GM12864 (cell line): Measurements from ENCODE around the gene CYBA.

ENCODE experiments used
- DNase-seq: peaks from one replicate; pipeline ENCODE4 v3.0.0-alpha.2; 2011; ENCODE audit warnings: low read depth
- H3K4me3 ChIP-seq: 2 replicates; pipeline ENCODE4 v1.5.1; 2011; ENCODE audit warnings: mild to moderate bottlenecking, low read depth, low read length, control low read depth
- TF ChIP-seq, protein P1 (sequence below): IDR thresholded peaks from 2 replicates; pipeline ENCODE4 v1.5.1; 2011; ENCODE audit warnings: low read depth, mild to moderate bottlenecking, moderate library complexity, low read length, control low read depth, inconsistent platforms; ENCODE audit errors: missing control alignments

Gene CYBA

DNA sequence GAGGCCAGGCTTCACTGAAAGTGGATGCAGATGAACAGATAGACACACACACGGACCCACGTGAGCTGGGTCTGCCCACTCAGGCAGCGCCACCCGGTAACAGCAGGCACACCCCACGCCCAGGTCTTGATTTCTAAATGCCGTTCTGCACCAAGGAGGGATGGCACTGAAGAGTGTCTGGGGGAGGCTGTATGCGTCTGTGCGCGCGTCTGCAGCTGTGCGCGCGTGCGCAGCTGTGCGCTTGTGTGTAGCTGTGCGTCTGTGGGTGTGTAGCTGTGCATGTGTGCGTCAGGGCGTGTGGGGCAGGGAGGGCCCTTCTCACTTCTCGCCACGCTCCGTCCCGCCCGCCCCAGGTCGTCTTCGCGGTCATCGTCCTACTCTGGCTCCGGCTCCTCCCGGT, 28.0 kb downstream of the CYBA start:
- no peak for DNase-seq
- H3K4me3 ChIP-seq: no peak overlapping the region
- TF ChIP-seq, protein P1, sequence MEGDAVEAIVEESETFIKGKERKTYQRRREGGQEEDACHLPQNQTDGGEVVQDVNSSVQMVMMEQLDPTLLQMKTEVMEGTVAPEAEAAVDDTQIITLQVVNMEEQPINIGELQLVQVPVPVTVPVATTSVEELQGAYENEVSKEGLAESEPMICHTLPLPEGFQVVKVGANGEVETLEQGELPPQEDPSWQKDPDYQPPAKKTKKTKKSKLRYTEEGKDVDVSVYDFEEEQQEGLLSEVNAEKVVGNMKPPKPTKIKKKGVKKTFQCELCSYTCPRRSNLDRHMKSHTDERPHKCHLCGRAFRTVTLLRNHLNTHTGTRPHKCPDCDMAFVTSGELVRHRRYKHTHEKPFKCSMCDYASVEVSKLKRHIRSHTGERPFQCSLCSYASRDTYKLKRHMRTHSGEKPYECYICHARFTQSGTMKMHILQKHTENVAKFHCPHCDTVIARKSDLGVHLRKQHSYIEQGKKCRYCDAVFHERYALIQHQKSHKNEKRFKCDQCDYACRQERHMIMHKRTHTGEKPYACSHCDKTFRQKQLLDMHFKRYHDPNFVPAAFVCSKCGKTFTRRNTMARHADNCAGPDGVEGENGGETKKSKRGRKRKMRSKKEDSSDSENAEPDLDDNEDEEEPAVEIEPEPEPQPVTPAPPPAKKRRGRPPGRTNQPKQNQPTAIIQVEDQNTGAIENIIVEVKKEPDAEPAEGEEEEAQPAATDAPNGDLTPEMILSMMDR: no peak

DNA sequence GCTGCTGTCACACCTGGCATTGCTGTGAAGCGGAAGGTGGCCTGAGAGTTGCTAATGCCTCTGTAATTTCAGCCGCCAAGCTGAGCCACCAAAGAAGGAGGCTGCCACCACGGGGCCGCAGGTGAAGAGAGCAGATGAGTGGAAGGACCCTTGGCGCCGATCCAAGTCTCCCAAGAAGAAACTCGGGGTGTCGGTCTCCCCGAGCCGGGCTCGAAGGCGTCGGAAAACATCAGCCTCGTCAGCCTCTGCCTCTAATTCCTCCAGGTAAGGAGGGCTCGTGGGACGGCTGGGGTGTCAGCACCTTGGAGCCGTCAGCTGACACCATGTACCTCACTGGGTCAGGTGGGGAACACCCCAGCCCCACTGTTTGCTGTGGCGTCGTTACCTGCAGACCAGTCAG, 28.7 kb downstream of the CYBA start:
- TF ChIP-seq, protein P1: no peak
- no peak for DNase-seq
- H3K4me3 ChIP-seq: no peak overlapping the region

DNA sequence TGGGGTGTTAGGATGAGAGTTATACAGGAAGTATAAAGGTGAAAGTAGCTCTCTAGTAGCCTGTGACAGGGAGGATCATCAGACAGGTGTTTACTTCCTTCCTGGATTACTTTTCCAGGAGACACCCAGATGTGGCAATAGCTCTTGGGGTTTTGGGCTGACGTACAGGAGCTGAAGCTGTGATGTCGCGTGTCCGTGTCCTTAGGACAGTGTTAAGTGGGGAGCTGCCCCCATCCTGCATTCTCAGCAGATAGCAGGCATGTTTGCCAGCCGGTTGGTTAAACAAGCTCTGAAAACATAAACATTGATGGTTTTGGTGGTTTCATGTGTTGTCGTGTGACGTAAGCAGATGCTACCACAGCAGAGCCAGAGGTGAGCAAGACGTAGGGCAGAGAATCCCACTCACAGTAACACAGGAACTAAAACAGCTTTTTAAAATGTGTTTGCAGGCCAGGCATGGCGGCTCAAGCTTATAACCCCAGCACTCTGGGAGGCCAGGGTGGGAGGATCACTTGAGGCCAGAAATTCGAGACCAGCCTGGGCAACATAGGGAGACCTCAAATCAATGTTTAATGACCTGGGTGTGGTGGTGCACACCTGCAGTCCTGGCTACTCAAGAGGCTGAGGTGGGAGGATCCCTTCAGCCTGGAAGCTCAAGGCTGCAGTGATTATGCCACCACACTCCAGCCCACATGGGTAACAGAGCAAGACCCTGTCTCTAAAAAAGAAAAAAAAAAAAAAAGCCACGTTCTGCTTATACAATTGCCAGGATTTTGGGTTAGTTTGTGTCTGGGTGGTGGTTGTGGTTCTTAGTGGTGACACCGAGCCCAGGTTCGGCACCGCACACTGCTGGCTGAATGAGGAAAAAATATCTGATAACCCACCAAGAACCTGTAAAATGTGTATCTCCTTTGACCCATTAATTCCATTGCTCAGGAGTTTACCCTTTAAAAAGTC, 30.7 kb downstream of the CYBA start:
- no peak for DNase-seq

DNA sequence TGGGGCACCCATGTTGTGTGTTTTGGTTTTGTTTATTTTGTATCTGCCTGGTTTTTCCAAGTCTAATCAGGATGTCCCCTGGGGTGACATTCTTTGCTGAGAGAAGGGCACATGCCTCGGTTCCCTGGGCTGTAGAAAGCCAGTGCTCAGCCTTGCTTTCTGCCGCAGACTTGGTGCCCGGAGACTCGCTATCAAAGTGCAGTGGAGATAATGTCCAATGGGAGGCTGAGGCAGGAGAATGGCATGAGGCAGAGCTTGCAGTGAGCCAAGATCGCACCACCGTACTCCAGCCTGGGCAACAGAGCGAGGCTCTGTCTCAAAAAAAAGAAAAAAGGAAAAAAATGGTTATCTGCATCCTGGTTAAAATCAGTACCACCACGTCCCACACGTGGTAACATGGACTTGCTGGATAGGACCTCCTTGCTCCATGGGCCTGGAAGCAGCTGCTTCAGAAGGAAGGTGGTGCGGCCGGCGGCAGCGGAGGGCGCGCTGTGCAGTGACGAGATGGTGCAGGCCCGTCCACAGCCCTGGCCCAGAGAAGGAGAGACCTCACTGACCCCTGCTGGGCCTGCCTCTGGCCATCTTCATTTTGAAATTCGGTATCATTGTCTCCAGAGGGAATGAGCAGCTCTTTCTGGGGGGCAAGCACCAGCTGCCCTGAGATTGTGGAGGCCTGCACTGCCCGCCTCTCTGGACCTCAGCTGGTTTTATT, 31.7 kb downstream of the CYBA start:
- no peak overlapping the region for H3K4me3 ChIP-seq
- no peak for DNase-seq
- TF ChIP-seq, protein P1: no peak

More for the DNA sequence above, 30.7 kb downstream of the CYBA start:
- no peak overlapping the region for H3K4me3 ChIP-seq
- TF ChIP-seq, protein P1: no peak

DNA sequence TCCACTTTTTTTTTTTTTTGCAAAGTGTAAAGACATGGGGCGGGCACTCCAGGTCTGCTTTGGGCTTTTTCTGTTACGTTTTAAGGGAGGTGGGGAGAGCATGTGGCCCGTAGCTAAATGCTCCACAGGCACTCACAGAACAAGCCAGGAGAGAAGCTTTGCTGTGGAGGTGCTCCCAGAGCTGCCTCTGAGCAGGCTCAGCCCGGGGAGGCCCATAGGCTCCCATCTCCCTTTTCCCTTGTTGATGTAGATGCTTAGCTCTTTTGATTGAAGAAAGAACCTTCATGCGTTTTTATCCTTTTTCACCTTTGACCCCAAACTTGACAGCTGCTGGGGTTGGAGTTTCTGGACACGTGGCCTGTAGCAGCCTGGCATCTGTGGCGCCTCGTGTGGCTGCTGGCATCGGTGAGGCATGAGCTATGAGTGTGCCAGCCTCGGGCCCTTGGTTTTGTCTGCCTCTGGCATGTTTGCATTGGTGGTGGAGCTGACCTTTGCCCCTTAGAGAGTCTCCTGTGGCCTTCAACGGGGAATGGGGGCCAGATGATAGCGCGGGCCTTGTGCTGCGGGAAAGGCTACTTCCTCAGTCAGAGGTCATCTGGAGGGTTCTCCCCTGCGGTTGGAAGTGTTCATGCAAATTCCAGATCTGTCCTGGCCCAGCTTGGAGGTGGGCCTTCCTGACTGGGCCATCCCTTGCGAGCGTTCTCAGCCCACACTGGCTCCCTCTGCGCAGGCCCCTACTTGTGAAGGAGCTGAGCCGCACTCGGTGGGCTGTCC, 32.5 kb downstream of the CYBA start:
- TF ChIP-seq, protein P1: no peak
- no peak overlapping the region for H3K4me3 ChIP-seq
- DNase-seq: no peak

DNA sequence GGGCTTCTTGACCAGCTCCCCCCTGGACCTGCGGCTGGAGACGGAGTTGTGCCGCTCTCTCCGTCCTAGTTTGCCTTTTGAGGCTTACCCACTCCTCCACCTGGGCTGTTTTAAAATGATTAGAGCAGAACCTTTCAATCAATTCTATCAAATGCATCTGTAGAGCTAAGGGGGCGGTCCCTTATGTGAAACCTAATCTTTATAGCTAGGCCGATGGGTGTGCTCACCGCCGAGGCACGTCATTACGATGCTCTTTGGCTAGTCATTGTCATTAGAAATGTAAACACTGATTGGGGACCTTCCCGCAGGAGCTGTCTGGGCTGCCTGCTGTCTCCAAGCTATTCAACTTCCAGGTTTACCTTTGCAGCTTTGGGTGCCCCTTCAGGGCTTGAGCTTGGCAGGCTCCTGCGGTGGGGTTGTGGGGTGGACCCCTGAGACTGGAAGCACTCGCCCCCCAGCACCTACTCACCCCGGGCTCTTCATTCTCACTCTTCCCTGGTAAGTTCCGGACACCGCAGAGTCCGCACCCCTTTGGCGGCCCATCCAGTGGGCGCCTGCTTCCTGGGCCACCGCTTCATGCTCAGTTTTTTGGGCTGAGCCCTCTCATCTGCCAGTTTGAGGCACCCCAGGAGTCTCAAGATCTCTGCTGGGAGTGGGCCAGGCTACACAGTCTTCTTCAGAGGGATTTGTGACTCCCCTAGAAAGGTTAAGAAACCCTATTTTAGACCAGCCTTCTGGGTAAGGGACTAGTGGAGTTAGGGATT, 33.4 kb downstream of the CYBA start:
- DNase-seq: no peak
- H3K4me3 ChIP-seq: no peak overlapping the region
- TF ChIP-seq, protein P1: no peak
